HL-60 (cell line): Measurements from ENCODE around the gene OFD1.

Source experiments
- POLR2AphosphoS5 ChIP-seq: IDR thresholded peaks from 2 replicates; pipeline ENCODE4 v1.6.1; 2012; ENCODE audit warnings: low read depth
- SPI1 ChIP-seq: IDR thresholded peaks from 2 replicates; pipeline ENCODE4 v1.6.1; 2012; ENCODE audit warnings: low read depth, mild to moderate bottlenecking, borderline replicate concordance
- TF ChIP-seq, protein P1 (sequence below): IDR thresholded peaks from one replicate; pipeline ENCODE4 v1.5.1; 2011; ENCODE audit warnings: low read length, control low read depth, inconsistent platforms; ENCODE audit not compliant: insufficient read depth
- TF ChIP-seq, protein P2 (sequence below): IDR thresholded peaks from 2 replicates; pipeline ENCODE4 v1.6.1; 2012; ENCODE audit warnings: low read depth; ENCODE audit not compliant: insufficient replicate concordance

DNA sequence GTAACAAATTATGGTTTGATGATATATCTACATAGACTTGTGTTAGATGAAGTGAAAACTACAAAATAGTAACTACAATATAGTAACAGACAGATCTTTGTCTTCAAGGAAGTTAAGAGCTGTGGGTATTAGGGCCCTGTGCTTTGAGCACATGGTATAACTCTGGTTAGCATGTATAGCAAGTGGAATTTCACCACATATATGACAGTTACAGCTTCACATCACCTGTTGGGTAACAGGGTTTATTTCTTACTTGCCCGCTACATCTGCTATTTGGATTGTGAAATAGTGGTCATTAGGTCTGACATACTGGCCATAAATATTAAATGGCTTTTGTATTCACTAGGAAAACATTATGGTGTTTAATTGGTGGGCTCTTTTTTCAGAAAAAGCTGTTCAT, 20.2 kb downstream of the OFD1 start:
- peak; percentile 28; the same call in 1 of the 2 replicates for TF ChIP-seq POLR2AphosphoS5
- TF ChIP-seq, protein P1, sequence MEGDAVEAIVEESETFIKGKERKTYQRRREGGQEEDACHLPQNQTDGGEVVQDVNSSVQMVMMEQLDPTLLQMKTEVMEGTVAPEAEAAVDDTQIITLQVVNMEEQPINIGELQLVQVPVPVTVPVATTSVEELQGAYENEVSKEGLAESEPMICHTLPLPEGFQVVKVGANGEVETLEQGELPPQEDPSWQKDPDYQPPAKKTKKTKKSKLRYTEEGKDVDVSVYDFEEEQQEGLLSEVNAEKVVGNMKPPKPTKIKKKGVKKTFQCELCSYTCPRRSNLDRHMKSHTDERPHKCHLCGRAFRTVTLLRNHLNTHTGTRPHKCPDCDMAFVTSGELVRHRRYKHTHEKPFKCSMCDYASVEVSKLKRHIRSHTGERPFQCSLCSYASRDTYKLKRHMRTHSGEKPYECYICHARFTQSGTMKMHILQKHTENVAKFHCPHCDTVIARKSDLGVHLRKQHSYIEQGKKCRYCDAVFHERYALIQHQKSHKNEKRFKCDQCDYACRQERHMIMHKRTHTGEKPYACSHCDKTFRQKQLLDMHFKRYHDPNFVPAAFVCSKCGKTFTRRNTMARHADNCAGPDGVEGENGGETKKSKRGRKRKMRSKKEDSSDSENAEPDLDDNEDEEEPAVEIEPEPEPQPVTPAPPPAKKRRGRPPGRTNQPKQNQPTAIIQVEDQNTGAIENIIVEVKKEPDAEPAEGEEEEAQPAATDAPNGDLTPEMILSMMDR, result no peak
- TF ChIP-seq, protein P2, sequence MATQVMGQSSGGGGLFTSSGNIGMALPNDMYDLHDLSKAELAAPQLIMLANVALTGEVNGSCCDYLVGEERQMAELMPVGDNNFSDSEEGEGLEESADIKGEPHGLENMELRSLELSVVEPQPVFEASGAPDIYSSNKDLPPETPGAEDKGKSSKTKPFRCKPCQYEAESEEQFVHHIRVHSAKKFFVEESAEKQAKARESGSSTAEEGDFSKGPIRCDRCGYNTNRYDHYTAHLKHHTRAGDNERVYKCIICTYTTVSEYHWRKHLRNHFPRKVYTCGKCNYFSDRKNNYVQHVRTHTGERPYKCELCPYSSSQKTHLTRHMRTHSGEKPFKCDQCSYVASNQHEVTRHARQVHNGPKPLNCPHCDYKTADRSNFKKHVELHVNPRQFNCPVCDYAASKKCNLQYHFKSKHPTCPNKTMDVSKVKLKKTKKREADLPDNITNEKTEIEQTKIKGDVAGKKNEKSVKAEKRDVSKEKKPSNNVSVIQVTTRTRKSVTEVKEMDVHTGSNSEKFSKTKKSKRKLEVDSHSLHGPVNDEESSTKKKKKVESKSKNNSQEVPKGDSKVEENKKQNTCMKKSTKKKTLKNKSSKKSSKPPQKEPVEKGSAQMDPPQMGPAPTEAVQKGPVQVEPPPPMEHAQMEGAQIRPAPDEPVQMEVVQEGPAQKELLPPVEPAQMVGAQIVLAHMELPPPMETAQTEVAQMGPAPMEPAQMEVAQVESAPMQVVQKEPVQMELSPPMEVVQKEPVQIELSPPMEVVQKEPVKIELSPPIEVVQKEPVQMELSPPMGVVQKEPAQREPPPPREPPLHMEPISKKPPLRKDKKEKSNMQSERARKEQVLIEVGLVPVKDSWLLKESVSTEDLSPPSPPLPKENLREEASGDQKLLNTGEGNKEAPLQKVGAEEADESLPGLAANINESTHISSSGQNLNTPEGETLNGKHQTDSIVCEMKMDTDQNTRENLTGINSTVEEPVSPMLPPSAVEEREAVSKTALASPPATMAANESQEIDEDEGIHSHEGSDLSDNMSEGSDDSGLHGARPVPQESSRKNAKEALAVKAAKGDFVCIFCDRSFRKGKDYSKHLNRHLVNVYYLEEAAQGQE, result no peak
- no peak for TF ChIP-seq SPI1
